Posterior vena cava (tissue), 2 donors: ENCODE measurements around the gene SLC19A2. TPM values are rescaled to one million over a fixed set of nuclear protein-coding genes. Genes with fewer than 3 reads are reported as not detected.
"Not testable (repeated sequence)": the region's sequence is repeated elsewhere in the genome, so short reads cannot be mapped to it uniquely, and the experiment has no call there.

Experiments used
- DNase-seq: peaks from one replicate; pipeline ENCODE4 v3.0.0-alpha.2; 2020; ENCODE audit warnings: low spot score
- intact Hi-C, 2 donors: fragments of 100-400 bp; cut with DNase I; formaldehyde crosslinking; loops; one replicate each; pipeline versions ENCODE4 v1.14.1 to v1.14.2; 2022 to 2023
- total RNA-seq, 2 donors: library from RNA; stranded (reverse); fragmentation: NEBNext Ultra II Directional; extraction: Animal tissue kit (Norgen Biotek cat#: 25700); gene quantifications; one replicate each; pipeline ENCODE4 v1.2.1, GENCODE V29; 2021
- donor health status: DM: yes; HTN: yes; CAD: no.
- donor health status: DM: yes; HTN: yes; CAD: no.

SLC19A2 gene
- total RNA-seq, 2 donors from 2014 or later: 22.1 to 40.6 TPM

DNA sequence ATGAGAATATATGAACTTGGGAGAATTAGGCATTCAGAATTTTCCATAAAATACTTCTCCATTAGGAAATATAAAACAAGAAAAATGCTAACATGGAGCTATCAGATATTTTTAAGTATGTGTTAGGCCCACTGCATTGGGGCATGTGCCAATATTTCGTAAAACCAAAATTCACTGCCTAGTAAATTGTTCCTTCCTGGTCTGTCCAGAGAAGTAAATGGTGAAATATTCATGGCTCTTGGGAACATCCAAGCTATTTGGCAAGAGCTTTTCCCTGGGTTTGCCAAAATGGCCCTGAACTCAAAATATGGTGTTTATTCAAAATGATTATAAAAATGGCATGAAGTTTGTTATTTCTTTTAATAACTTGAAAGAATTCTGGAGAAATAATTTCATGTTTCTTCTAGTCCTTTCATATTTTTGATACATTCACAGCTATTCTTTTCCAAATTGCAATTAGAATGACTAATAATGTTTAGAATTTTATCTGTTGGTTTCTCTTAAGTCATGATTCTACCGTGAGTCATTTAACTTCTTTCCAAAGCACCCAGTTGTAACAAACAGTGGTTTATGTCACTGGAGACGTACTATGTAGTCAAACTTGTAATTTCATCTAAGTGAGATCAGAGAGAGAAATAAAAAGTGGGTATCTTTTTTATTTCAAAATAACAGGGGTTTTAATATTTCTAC is 25.7 kb upstream of the SLC19A2 start:
- intact Hi-C loops: no loop called here
- no peak for DNase-seq

GRCh38 chr1:169510060-169510459 is 24.3 kb upstream of the SLC19A2 start:
- no peak for DNase-seq
- intact Hi-C loops: no loop called here

GRCh38 chr1:169509354-169509753 is 23.6 kb upstream of the SLC19A2 start:
- no peak for DNase-seq
- intact Hi-C loops: no loop called here

DNA sequence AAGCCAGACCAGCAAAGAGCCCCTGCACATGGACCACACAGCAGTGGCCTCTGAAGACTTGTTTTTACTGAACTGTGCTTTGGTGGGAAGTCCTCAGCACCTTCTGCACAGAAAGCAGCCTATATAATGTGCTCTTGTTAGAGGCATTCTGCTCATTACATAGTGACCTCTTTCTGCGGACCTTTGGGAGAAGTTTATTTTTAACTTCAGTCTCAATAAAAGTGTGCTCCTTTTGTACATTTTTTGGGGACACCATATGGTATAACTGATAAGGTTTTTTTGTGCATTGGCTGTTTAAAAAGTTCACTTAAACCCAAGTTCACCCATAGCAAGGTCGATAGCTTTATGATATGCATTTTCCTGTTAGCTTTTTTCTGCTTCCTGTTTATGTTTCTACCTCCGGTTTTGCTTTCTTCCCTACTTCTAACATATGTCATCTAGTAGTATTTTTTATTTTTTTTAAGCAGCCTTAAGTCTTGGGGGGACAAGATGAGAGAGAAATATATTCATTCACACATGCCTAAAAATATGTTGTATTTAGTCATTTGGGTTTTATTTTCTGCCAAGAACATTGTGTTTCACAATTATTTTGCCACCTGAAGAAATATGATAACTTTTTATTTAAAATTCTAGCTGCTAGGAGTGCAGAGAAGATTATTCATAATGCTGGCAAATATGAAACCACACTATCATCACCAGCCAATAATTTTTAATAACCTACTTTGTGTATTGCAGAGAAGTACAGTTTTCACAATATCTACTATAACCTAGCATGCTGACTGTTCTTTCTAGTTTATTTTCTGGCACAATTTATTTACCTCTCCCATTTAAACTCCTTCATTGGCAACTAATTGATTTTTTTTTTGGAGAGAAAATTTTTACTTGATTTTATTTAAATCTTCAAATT is 22.9 kb upstream of the SLC19A2 start:
- DNase-seq: no peak
- intact Hi-C loops: no loop called here

- intact Hi-C loops: no loop called here
- DNase-seq: no peak
Observed at GRCh38 chr1:169507413-169507812, 21.7 kb upstream of the SLC19A2 start.

DNA sequence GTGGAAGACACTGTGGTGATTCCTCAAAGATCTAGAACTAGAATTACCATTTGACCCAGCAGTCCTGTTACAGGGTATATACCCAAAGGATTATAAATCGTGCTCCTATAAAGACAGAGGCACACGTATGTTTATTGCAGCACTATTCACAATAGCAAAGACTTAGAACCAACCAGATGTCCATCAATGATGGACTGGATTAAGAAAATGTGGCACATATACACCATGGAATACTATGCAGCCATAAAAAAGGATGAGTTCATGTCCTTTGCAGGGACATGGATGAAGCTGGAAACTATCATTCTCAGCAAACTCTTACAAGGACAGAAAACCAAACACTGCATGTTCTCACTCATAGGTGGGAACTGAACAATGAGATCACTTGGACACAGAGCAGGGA is 17.9 kb upstream of the SLC19A2 start:
- intact Hi-C loops: not testable (repeated sequence)

GRCh38 chr1:169499807-169500206 is 14.1 kb upstream of the SLC19A2 start:
- DNase-seq: no peak
- intact Hi-C loops: no loop called here

More for the DNA sequence above, 17.9 kb upstream of the SLC19A2 start:
- not testable (repeated sequence) for DNase-seq

GRCh38 chr1:169497317-169497716 is 11.6 kb upstream of the SLC19A2 start:
- intact Hi-C loops: no loop called here
- DNase-seq: no peak

DNA sequence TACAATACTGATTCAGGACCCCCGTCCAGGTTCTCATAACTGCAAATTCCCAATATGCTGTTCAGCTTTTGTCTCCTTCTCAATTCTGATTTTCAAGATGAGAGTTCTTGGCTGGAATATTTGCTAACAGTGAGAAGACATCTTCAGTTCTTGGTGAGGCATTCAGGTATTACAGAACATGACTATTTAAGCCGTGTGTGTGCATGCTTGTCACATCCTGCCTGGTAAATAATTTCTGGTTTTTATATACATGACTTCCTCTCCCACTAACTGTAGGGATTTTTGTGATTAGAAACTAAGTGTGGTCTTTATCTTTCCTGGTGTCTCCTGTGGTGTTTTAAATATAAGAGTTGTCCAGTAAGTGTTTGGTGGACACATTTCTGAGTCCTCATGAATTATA is 10.2 kb upstream of the SLC19A2 start:
- no peak for DNase-seq
- intact Hi-C loops: no loop called here

- intact Hi-C loops: no loop called here
- DNase-seq: no peak
Observed at GRCh38 chr1:169495046-169495775, 9.5 kb upstream of the SLC19A2 start.

DNA sequence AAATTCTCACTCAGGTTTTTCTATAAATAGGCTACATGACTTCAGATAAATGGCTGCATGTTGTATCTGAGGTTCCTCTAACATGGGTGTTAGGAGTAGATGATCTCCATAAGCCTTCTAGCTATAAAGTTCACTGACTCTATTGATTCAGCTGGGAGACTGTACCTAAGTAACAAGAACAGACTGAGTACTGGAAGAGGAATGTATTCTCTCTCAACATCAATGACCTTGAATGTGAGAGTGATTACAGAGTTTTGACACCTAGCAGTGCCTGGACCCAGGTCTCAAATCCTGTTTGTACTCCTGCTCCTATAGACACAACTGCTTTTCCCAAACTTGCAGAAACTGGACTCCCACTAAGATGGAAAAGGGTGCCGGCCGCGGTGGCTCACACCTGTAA is 8.6 kb upstream of the SLC19A2 start:
- intact Hi-C loops: no loop called here
- no peak for DNase-seq

GRCh38 chr1:169493251-169493650 is 7.5 kb upstream of the SLC19A2 start:
- intact Hi-C loops: no loop called here
- DNase-seq: no peak

GRCh38 chr1:169491845-169492281 is 6.1 kb upstream of the SLC19A2 start:
- no peak for DNase-seq
- intact Hi-C loops: no loop called here

DNA sequence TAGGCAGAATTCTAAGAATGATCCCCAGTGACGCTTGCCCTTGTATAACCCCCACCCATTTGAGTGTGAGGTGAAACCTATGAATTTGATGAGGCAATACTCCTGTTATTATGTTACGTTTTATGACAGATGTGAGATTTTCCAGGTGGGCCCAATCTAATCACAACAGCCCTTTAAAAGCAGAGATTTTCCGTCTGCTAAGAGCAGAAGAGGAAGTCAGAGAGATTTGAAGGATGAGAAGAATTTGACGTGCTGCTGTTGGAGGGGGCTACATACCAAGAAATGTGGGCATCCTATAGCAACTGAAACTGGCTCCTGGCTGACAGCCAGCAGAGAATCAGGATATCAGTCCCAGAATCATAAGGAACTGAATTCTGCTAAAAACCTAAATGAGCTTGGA is 2.4 kb upstream of the SLC19A2 start:
- intact Hi-C loops: no loop called here
- no peak for DNase-seq

GRCh38 chr1:169487561-169487960 is 1.8 kb upstream of the SLC19A2 start:
- no peak for DNase-seq
- intact Hi-C loops: no loop called here

DNA sequence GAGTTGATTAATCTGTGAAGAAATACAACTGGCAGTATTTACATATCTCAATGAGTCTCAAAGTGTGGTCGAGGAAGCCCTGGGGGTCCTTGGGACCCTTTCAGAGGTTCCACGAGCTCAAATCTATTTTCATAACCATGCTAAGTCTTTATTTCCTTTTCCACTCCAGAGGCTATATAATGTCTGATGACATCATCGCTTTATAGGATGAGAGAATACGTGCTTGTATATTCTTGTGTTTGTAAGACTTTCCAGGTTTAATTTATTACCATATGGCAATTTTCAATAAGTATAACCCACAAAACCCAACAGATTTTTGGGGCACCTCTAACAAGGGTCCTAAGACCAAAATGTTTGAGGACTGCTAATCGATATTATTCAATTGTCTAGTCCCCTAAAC is 1.4 kb upstream of the SLC19A2 start:
- DNase-seq: no peak
- intact Hi-C loops: no loop called here

- DNase-seq: no peak
- intact Hi-C loops: no loop called here
Observed at GRCh38 chr1:169486281-169487051, 722 bp upstream of the SLC19A2 start.

DNA sequence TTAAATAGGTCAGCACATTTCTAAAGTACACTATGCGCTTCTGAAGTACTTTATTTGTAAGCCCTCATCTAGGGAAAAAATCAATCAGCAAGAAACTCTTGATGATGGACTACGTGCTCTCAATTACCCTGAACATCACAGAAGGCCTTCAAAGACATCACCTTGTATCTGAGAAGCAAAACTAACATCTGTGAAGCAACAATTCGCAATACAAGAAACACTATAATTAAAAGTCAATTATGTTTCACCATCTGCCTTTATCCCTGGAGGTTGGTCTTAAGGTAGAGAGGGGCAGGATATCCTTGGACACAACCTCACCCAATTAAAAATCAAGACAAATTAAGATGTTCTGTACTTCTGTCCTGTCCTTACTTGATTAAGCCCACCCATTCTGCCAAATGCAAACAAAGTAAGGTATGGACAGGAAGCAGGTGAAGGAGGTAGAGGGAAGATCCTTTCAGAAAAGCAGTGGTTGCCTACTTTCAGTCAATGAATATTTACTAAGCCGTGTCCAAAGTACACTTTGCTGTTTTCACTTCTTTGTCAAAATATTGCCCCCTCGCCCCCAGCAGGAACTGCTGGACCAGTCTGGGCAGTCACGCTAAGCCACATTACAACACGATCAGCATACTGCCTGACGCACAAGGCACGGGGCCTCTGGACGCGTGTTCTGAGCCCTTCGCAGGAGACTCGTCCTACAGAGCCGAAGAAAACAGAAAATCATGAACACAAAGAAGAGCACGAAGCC is 887 bp downstream of the SLC19A2 start:
- intact Hi-C loops: no loop called here
- DNase-seq: peak; percentile 86

GRCh38 chr1:169484101-169484500 is 1.6 kb downstream of the SLC19A2 start:
- DNase-seq: no peak
- intact Hi-C loops: no loop called here
